Thyroid gland (tissue), 4 donors: ENCODE results near the gene PDS5B.

Experiments used
- POLR2A ChIP-seq, 2 donors: fragments of 450-650 bp; IDR thresholded peaks; one replicate each; pipeline ENCODE4 v1.6.1; 2017; ENCODE audit warnings: antibody characterized with exemption in 2 of 2, mild to moderate bottlenecking in 2 of 2, moderate library complexity in 1 of 2
- TF ChIP-seq, protein P1 (sequence below), 6 experiments: fragments of 200-600 bp in 3 of 6; fragments of 450-650 bp in 3 of 6; sonication (generic) in 3 of 6; IDR thresholded peaks; one replicate each; pipeline ENCODE4 v1.5.1; 2016 to 2019; ENCODE audit warnings: antibody characterized with exemption in 6 of 6, mild to moderate bottlenecking in 2 of 6, inconsistent platforms in 1 of 6, moderate library complexity in 1 of 6

DNA sequence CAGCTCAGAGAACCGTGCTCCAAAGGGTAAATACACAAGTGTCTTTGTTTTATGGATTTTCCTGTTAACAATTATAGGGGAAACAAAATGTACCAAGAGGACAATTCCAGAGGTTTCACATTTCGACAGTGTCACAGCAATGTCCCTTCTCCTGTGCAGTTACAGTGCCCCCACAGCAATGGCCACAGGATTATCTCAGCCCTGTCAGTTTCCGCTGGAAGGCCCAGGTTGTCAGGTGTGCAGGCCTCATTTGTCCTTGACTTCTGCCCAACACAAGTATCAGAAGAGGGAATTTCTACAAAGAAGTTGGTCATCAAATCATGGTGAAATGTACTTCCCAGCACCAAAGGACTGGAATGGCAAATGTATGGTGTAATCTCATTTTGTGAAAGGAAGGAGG lies 36.5 kb upstream of the PDS5B start:
- TF ChIP-seq POLR2A (IDR thresholded peaks at IDR 0.05) = no peak
- TF ChIP-seq, protein P1, sequence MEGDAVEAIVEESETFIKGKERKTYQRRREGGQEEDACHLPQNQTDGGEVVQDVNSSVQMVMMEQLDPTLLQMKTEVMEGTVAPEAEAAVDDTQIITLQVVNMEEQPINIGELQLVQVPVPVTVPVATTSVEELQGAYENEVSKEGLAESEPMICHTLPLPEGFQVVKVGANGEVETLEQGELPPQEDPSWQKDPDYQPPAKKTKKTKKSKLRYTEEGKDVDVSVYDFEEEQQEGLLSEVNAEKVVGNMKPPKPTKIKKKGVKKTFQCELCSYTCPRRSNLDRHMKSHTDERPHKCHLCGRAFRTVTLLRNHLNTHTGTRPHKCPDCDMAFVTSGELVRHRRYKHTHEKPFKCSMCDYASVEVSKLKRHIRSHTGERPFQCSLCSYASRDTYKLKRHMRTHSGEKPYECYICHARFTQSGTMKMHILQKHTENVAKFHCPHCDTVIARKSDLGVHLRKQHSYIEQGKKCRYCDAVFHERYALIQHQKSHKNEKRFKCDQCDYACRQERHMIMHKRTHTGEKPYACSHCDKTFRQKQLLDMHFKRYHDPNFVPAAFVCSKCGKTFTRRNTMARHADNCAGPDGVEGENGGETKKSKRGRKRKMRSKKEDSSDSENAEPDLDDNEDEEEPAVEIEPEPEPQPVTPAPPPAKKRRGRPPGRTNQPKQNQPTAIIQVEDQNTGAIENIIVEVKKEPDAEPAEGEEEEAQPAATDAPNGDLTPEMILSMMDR (IDR thresholded peaks at IDR 0.05) = no peak
